GM21526 (cell line): ENCODE measurements around the gene AUTS2.

Experiments used
- ATAC-seq: cut with Tn5 transposase; IDR thresholded peaks from one replicate; pipeline ENCODE4 v1.9.1; 2021; ENCODE audit warnings: moderate library complexity; ENCODE audit not compliant: unreplicated experiment, low FRiP score

AUTS2 gene

GRCh38 chr7:70383066-70383782 lies 784.9 kb downstream of the AUTS2 start:
- no peak for ATAC-seq

GRCh38 chr7:70384024-70384423 lies 785.7 kb downstream of the AUTS2 start:
- ATAC-seq, result no peak

GRCh38 chr7:70384891-70385290 lies 786.6 kb downstream of the AUTS2 start:
- ATAC-seq, result no peak

- ATAC-seq, result no peak
Observed at GRCh38 chr7:70387217-70387616, 788.9 kb downstream of the AUTS2 start.

GRCh38 chr7:70389531-70390151 lies 791.4 kb downstream of the AUTS2 start:
- ATAC-seq, result no peak

GRCh38 chr7:70390251-70390650 lies 792.0 kb downstream of the AUTS2 start:
- ATAC-seq, result no peak

GRCh38 chr7:70392256-70392876 lies 794.1 kb downstream of the AUTS2 start:
- no peak for ATAC-seq

- no peak for ATAC-seq
Observed at GRCh38 chr7:70392877-70393435, 794.7 kb downstream of the AUTS2 start.

GRCh38 chr7:70393956-70394355 lies 795.7 kb downstream of the AUTS2 start:
- no peak for ATAC-seq

GRCh38 chr7:70400829-70401380 lies 802.6 kb downstream of the AUTS2 start:
- ATAC-seq, result no peak

- no peak for ATAC-seq
Observed at GRCh38 chr7:70402069-70402468, 803.8 kb downstream of the AUTS2 start.

- no peak for ATAC-seq
Observed at GRCh38 chr7:70405241-70405640, 807.0 kb downstream of the AUTS2 start.

- ATAC-seq, result no peak
Observed at GRCh38 chr7:70406186-70406949, 808.1 kb downstream of the AUTS2 start.

GRCh38 chr7:70406950-70407209 lies 808.6 kb downstream of the AUTS2 start:
- ATAC-seq, result no peak

- ATAC-seq, result no peak
Observed at GRCh38 chr7:70408477-70408876, 810.2 kb downstream of the AUTS2 start.

- no peak for ATAC-seq
Observed at GRCh38 chr7:70408891-70409290, 810.6 kb downstream of the AUTS2 start.

- ATAC-seq, result peak; percentile 71
Observed at GRCh38 chr7:70410134-70410750, 812.0 kb downstream of the AUTS2 start.

- ATAC-seq, result no peak
Observed at GRCh38 chr7:70414368-70414767, 816.1 kb downstream of the AUTS2 start.

GRCh38 chr7:70415179-70415972 lies 817.1 kb downstream of the AUTS2 start:
- ATAC-seq, result peak; percentile 82
